Brain microvascular endothelial cell (primary cell): ENCODE measurements around the gene TANGO6.
"Not testable (repeated sequence)": the region's sequence is repeated elsewhere in the genome, so short reads cannot be mapped to it uniquely, and the experiment has no call there.

ENCODE experiments used
- DNase-seq: peaks from one replicate; pipeline ENCODE4 v3.0.0-alpha.2; 2020
- H3K27ac ChIP-seq: fragments of 250-450 bp; sonication (Bioruptor Pico); 2 replicates; pipeline ENCODE4 v1.5.1; 2020; ENCODE audit warnings: mild to moderate bottlenecking, moderate library complexity
- H3K27me3 ChIP-seq: fragments of 250-450 bp; sonication (Bioruptor Pico); replicated peaks from 2 replicates; pipeline ENCODE4 v1.5.1; 2020; ENCODE audit warnings: mild to moderate bottlenecking
- H3K36me3 ChIP-seq: fragments of 250-450 bp; sonication (Bioruptor Pico); replicated peaks from 2 replicates; pipeline ENCODE4 v1.5.1; 2020; ENCODE audit warnings: mild to moderate bottlenecking
- H3K4me3 ChIP-seq: 2 replicates; pipeline ENCODE4 v1.5.1; 2011; ENCODE audit warnings: low read depth, mild to moderate bottlenecking, control low read depth, low read length, moderate library complexity
- CTCF ChIP-seq: IDR thresholded peaks from 2 replicates; pipeline ENCODE4 v1.5.1; 2011; ENCODE audit warnings: low read depth, mild to moderate bottlenecking, moderate library complexity, low read length, control low read depth, inconsistent platforms; ENCODE audit errors: missing control alignments
- in situ Hi-C: cut with HindIII; loops from 2 replicates; pipeline ENCODE4 v1.10.0; 2017; ENCODE audit warnings: low sequenced_read_pairs, low pct_ligation_motif_present

The TANGO6 gene

GRCh38 chr16:68834550-68834949, 8.8 kb upstream of the TANGO6 start:
- Histone ChIP-seq H3K27ac (no peak overlapping the region), H3K36me3 (no peaks in the 10 kb centered on the region), H3K27me3 (no peaks in the 10 kb centered on the region), H3K4me3 (no peak overlapping the region)
- in situ Hi-C loops, result no loop called here
- DNase-seq, result no peak
- TF ChIP-seq CTCF, result no peak

DNA sequence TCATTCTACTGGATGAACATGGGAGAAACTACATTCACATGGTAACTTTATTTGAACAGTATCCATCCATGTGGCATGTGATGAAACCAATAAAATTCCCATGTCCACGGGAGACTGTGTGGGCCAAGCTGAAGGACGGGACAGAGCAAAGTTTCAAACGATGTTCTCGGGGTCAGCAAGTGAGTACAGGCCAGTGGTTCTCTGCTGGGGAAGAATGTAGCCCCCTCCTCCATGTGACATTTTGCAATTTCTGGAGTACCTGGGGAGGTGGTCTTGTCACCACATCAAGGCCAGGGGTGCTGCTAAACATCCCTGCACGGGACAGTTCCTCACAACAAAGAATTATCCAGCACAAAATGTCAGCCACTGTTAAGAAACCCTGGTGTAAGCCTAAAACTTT, 7.4 kb upstream of the TANGO6 start:
- Histone ChIP-seq H3K27ac (no peak overlapping the region), H3K36me3 (no peaks in the 10 kb centered on the region), H3K27me3 (no peaks in the 10 kb centered on the region), H3K4me3 (no peak overlapping the region)
- DNase-seq, result no peak
- no peak for TF ChIP-seq CTCF
- in situ Hi-C loops, result no loop called here

DNA sequence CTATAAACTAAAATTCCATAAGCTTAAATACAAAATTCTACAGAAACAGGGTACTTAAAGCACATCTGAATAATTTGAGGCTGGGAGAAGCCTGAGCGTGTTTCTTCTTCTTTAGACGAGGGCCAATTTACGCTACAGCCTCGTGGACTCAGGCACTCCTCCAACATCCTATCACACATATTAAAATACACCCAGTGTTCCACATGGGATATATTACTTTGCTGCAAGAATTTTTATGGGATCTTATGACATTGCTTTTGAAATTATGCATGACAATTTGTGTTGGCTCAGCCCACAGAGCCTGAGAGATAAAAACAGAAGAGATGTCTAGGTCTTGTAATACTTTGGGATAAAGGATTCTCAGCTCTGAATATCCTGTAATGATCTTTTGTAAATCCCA, 3.5 kb upstream of the TANGO6 start:
- H3K27me3 ChIP-seq, result no peaks in the 10 kb centered on the region
- H3K27ac ChIP-seq, result no peak overlapping the region
- no peak overlapping the region for H3K4me3 ChIP-seq
- in situ Hi-C loops, result no loop called here
- H3K36me3 ChIP-seq, result no peaks in the 10 kb centered on the region
- no peak for DNase-seq
- no peak for TF ChIP-seq CTCF

DNA sequence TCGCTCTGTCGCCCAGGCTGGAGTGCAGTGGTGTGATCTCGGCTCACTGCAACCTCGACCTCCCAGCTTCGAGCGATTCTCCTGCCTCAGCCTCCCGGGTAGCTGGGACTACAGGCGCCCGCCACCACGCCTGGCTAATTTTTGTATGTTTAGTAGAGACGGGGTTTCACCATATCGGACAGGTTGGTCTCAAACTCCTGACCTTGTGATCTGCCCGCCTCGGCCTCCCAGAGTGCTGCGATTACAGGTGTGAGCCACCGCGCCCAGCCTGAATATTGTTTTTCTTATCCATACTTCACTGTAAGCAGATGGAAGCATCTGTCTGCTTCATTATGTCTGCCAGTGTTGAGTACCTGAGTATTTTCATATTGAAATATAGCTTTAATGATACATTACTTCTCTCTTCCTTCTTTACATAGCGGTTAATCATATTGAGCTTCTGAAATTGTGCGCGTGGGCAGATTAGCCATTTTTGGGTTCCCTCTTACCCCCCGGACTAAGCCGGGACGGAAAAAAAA, 308 bp upstream of the TANGO6 start:
- DNase-seq, H3K27ac ChIP-seq, H3K36me3 ChIP-seq, in situ Hi-C loops, H3K27me3 ChIP-seq: not testable (repeated sequence)
- H3K4me3 ChIP-seq, result peak overlapping the region; percentile 73

DNA sequence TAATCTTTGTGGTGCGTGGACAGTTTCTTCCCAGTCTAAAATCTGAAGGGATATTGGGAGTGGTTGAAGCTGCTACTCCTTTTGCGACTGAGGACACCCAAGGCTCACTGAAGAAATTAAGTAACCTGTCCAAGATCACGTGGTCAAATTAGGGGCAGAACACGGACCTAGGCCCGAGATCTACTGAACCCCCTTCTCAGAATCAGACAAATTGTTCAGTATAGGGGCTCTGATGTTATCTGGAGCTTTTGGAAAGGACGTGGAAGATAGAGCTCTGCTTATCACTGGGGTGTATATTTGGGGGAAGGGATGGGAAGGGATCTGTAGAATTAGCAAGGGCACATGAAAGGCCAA, 857 bp downstream of the TANGO6 start:
- Histone ChIP-seq H3K27me3 (no peaks in the 10 kb centered on the region), H3K36me3 (no peaks in the 10 kb centered on the region), H3K27ac (peak overlapping the region; percentile 77), H3K4me3 (peak overlapping the region; percentile 73)
- TF ChIP-seq CTCF, result no peak
- DNase-seq, result no peak
- in situ Hi-C loops, result no loop called here

GRCh38 chr16:68848786-68849185, 5.5 kb downstream of the TANGO6 start:
- Histone ChIP-seq H3K4me3 (no peak overlapping the region), H3K36me3 (no peaks in the 10 kb centered on the region), H3K27me3 (no peaks in the 10 kb centered on the region), H3K27ac (no peak overlapping the region)
- in situ Hi-C loops, result no loop called here
- no peak for DNase-seq
- TF ChIP-seq CTCF, result no peak
